ENCODE results near the gene RMDN2.

DNA sequence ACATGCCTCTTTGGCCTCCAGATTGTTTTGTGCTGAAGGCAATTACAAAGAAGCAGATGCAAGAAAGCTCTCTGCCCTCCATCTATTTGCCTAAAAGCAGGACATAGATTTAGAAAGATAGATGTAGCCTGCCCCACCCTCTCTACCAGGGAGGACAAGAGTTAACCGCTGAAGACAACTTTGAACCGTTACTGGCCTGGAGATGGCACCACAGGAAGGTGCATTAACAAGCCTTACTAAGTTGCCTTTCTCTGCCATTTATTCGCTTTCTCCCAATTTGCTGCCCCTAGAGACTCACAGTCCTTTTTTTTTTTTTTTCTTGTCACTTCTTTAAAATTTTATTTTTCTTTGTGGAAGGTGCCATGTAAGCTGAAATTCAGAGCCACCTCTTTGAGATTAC, 28.8 kb upstream of the RMDN2 start:
- TF ChIP-seq, protein P1, sequence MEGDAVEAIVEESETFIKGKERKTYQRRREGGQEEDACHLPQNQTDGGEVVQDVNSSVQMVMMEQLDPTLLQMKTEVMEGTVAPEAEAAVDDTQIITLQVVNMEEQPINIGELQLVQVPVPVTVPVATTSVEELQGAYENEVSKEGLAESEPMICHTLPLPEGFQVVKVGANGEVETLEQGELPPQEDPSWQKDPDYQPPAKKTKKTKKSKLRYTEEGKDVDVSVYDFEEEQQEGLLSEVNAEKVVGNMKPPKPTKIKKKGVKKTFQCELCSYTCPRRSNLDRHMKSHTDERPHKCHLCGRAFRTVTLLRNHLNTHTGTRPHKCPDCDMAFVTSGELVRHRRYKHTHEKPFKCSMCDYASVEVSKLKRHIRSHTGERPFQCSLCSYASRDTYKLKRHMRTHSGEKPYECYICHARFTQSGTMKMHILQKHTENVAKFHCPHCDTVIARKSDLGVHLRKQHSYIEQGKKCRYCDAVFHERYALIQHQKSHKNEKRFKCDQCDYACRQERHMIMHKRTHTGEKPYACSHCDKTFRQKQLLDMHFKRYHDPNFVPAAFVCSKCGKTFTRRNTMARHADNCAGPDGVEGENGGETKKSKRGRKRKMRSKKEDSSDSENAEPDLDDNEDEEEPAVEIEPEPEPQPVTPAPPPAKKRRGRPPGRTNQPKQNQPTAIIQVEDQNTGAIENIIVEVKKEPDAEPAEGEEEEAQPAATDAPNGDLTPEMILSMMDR (IDR thresholded peaks at IDR 0.05) = no peak
- no peak for TF ChIP-seq POLR2A (IDR thresholded peaks at IDR 0.05)
